ENCODE measurements around the gene STK32B. TPM values are rescaled to one million over a fixed set of nuclear protein-coding genes. Genes with fewer than 3 reads are reported as not detected.

STK32B gene
- total and polyA plus RNA-seq, 2 of the 8 experiments (the other 6 are each of a cell fraction or from before 2014, with no cell fraction given): 2.3 to 2.5 TPM

DNA sequence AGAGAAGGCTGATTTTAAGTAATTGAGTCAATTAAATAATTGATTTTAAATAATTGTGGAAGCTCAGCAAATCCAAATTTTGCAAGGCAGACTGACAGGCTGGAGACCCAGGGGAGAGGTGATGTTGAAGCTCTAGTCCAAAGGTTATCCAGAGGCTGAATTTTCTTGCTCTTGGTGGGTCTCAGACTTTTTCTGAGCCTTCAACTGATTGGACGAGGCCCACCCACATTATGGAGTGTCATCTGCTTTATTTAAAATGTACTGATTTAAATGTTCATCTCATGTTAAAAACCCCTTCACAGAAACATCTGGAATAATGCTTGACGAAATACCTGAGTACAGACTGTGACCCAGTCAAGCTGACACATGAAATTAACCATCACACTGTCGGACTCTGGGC lies 20.4 kb upstream of the STK32B start (continued):
- TF ChIP-seq, protein P1, sequence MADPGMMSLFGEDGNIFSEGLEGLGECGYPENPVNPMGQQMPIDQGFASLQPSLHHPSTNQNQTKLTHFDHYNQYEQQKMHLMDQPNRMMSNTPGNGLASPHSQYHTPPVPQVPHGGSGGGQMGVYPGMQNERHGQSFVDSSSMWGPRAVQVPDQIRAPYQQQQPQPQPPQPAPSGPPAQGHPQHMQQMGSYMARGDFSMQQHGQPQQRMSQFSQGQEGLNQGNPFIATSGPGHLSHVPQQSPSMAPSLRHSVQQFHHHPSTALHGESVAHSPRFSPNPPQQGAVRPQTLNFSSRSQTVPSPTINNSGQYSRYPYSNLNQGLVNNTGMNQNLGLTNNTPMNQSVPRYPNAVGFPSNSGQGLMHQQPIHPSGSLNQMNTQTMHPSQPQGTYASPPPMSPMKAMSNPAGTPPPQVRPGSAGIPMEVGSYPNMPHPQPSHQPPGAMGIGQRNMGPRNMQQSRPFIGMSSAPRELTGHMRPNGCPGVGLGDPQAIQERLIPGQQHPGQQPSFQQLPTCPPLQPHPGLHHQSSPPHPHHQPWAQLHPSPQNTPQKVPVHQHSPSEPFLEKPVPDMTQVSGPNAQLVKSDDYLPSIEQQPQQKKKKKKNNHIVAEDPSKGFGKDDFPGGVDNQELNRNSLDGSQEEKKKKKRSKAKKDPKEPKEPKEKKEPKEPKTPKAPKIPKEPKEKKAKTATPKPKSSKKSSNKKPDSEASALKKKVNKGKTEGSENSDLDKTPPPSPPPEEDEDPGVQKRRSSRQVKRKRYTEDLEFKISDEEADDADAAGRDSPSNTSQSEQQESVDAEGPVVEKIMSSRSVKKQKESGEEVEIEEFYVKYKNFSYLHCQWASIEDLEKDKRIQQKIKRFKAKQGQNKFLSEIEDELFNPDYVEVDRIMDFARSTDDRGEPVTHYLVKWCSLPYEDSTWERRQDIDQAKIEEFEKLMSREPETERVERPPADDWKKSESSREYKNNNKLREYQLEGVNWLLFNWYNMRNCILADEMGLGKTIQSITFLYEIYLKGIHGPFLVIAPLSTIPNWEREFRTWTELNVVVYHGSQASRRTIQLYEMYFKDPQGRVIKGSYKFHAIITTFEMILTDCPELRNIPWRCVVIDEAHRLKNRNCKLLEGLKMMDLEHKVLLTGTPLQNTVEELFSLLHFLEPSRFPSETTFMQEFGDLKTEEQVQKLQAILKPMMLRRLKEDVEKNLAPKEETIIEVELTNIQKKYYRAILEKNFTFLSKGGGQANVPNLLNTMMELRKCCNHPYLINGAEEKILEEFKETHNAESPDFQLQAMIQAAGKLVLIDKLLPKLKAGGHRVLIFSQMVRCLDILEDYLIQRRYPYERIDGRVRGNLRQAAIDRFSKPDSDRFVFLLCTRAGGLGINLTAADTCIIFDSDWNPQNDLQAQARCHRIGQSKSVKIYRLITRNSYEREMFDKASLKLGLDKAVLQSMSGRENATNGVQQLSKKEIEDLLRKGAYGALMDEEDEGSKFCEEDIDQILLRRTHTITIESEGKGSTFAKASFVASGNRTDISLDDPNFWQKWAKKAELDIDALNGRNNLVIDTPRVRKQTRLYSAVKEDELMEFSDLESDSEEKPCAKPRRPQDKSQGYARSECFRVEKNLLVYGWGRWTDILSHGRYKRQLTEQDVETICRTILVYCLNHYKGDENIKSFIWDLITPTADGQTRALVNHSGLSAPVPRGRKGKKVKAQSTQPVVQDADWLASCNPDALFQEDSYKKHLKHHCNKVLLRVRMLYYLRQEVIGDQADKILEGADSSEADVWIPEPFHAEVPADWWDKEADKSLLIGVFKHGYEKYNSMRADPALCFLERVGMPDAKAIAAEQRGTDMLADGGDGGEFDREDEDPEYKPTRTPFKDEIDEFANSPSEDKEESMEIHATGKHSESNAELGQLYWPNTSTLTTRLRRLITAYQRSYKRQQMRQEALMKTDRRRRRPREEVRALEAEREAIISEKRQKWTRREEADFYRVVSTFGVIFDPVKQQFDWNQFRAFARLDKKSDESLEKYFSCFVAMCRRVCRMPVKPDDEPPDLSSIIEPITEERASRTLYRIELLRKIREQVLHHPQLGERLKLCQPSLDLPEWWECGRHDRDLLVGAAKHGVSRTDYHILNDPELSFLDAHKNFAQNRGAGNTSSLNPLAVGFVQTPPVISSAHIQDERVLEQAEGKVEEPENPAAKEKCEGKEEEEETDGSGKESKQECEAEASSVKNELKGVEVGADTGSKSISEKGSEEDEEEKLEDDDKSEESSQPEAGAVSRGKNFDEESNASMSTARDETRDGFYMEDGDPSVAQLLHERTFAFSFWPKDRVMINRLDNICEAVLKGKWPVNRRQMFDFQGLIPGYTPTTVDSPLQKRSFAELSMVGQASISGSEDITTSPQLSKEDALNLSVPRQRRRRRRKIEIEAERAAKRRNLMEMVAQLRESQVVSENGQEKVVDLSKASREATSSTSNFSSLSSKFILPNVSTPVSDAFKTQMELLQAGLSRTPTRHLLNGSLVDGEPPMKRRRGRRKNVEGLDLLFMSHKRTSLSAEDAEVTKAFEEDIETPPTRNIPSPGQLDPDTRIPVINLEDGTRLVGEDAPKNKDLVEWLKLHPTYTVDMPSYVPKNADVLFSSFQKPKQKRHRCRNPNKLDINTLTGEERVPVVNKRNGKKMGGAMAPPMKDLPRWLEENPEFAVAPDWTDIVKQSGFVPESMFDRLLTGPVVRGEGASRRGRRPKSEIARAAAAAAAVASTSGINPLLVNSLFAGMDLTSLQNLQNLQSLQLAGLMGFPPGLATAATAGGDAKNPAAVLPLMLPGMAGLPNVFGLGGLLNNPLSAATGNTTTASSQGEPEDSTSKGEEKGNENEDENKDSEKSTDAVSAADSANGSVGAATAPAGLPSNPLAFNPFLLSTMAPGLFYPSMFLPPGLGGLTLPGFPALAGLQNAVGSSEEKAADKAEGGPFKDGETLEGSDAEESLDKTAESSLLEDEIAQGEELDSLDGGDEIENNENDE (IDR thresholded peaks at IDR 0.05; ENCODE audit: insufficient replicate concordance, low read length): no peak
- TF ChIP-seq, protein P2, sequence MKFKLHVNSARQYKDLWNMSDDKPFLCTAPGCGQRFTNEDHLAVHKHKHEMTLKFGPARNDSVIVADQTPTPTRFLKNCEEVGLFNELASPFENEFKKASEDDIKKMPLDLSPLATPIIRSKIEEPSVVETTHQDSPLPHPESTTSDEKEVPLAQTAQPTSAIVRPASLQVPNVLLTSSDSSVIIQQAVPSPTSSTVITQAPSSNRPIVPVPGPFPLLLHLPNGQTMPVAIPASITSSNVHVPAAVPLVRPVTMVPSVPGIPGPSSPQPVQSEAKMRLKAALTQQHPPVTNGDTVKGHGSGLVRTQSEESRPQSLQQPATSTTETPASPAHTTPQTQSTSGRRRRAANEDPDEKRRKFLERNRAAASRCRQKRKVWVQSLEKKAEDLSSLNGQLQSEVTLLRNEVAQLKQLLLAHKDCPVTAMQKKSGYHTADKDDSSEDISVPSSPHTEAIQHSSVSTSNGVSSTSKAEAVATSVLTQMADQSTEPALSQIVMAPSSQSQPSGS (IDR thresholded peaks at IDR 0.05; ENCODE audit: low read length): no peak
- no peak for TF ChIP-seq JUN (IDR thresholded peaks at IDR 0.05; ENCODE audit: low read depth, low read length)
- TF ChIP-seq SP2 (IDR thresholded peaks at IDR 0.05; ENCODE audit: low read length): no peak
- TF ChIP-seq, protein P3, sequence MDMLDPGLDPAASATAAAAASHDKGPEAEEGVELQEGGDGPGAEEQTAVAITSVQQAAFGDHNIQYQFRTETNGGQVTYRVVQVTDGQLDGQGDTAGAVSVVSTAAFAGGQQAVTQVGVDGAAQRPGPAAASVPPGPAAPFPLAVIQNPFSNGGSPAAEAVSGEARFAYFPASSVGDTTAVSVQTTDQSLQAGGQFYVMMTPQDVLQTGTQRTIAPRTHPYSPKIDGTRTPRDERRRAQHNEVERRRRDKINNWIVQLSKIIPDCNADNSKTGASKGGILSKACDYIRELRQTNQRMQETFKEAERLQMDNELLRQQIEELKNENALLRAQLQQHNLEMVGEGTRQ (IDR thresholded peaks at IDR 0.05; ENCODE audit: low read length): no peak

Measured in H1 (cell line).